Mesendoderm (in vitro differentiated cells): ENCODE measurements around the gene NUMBL.

Experiments
- DNase-seq: peaks from one replicate; pipeline ENCODE4 v3.0.0; 2013
- H2AK5ac ChIP-seq: 2 replicates; pipeline ENCODE4 v1.6.1; 2013; ENCODE audit warnings: low read length, inconsistent platforms
- H2BK120ac ChIP-seq: 2 replicates; pipeline ENCODE4 v1.6.1; 2013; ENCODE audit warnings: low read depth, mild to moderate bottlenecking, low read length, moderate library complexity, mixed read lengths
- H2BK15ac ChIP-seq: replicated peaks from 2 replicates; pipeline ENCODE4 v1.6.1; 2013; ENCODE audit warnings: low read depth, mild to moderate bottlenecking, moderate library complexity
- H2BK5ac ChIP-seq: 2 replicates; pipeline ENCODE4 v1.6.1; 2013; ENCODE audit warnings: low read length, inconsistent platforms
- H3K18ac ChIP-seq: 2 replicates; pipeline ENCODE4 v1.6.1; 2013; ENCODE audit warnings: mild to moderate bottlenecking, low read length, mixed read lengths
- H3K23ac ChIP-seq: one replicate; pipeline ENCODE4 v1.6.1; 2013; ENCODE audit warnings: low read length
- H3K27ac ChIP-seq: 2 replicates; pipeline ENCODE4 v1.5.1; 2013; ENCODE audit warnings: low read depth, mild to moderate bottlenecking, inconsistent platforms, low read length, moderate library complexity
- H3K27me3 ChIP-seq: 2 replicates; pipeline ENCODE4 v1.6.1; 2013; ENCODE audit warnings: low read length, control low read depth, mild to moderate bottlenecking, inconsistent platforms; ENCODE audit not compliant: insufficient read depth, poor library complexity
- H3K36me3 ChIP-seq: 2 replicates; pipeline ENCODE4 v1.6.1; 2013; ENCODE audit warnings: low read length, inconsistent platforms; ENCODE audit not compliant: control insufficient read depth, insufficient read depth
- H3K4ac ChIP-seq: one replicate; pipeline ENCODE4 v1.6.1; 2013; ENCODE audit warnings: low read depth, mild to moderate bottlenecking, low read length, moderate library complexity
- H3K4me1 ChIP-seq: 2 replicates; pipeline ENCODE4 v1.6.1; 2013; ENCODE audit warnings: low read depth, low read length, inconsistent platforms; ENCODE audit not compliant: control insufficient read depth
- H3K4me2 ChIP-seq: 2 replicates; pipeline ENCODE4 v1.6.1; 2013; ENCODE audit warnings: low read length
- H3K4me3 ChIP-seq: 2 replicates; pipeline ENCODE4 v1.5.1; 2013; ENCODE audit warnings: mild to moderate bottlenecking, low read length
- H3K56ac ChIP-seq: one replicate; pipeline ENCODE4 v1.6.1; 2013; ENCODE audit warnings: low read length
- H3K79me1 ChIP-seq: 2 replicates; pipeline ENCODE4 v1.6.1; 2013; ENCODE audit warnings: low read length, inconsistent platforms
- H3K79me2 ChIP-seq: 2 replicates; pipeline ENCODE4 v1.6.1; 2013; ENCODE audit warnings: mild to moderate bottlenecking, low read length; ENCODE audit not compliant: control insufficient read depth, insufficient read depth
- H3K9ac ChIP-seq: 2 replicates; pipeline ENCODE4 v1.6.1; 2013; ENCODE audit warnings: low read length, inconsistent platforms
- H4K5ac ChIP-seq: one replicate; pipeline ENCODE4 v1.6.1; 2013; ENCODE audit warnings: low read length
- H4K8ac ChIP-seq: one replicate; pipeline ENCODE4 v1.6.1; 2013; ENCODE audit warnings: low read depth, mild to moderate bottlenecking, control low read depth, low read length, moderate library complexity
- WGBS: extraction: QIAGEN DNeasy Blood & Tissue Kit; methylation state at CpG from one replicate; pipeline ENCODE4 v1.1.7; 2013; ENCODE audit warnings: low lambda C conversion rate, missing lambda C conversion rate; ENCODE audit not compliant: insufficient coverage; ENCODE audit errors: extremely low coverage; 5-methylcytosine and 5-hydroxymethylcytosine counted together

Gene NUMBL

DNA sequence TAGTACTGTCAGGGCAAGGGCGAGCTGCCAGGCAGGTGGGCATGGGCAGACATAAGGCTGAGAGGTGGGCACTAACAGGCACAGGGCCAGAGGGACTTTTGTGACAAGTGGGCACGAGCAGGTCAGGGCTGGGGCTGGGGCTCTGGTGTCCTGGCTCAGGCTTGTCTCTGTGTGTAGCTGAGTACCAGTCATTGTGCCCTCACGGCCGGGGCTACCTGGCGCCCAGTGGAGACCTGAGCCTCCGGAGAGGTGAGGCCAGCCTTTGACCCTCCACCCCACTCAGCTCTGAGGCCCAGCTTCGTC is 67.7 kb downstream of the NUMBL start:
- Histone ChIP-seq H4K5ac (no peak overlapping the region), H3K36me3 (peaks cover 2% of the 10 kb centered on the region), H3K18ac (no peak overlapping the region), H3K79me1 (no peaks in the 10 kb centered on the region), H2BK15ac (no peak overlapping the region), H4K8ac (no peak overlapping the region), H3K23ac (peak overlapping the region; percentile 74), H3K4me1 (peaks cover 6% of the 10 kb centered on the region), H3K27ac (no peak overlapping the region), H3K79me2 (no peaks in the 10 kb centered on the region), H2AK5ac (no peak overlapping the region), H3K4me3 (no peak overlapping the region), H3K9ac (no peak overlapping the region), H3K4ac (no peak overlapping the region), H2BK5ac (no peak overlapping the region), H3K4me2 (no peak overlapping the region), H3K27me3 (no peaks in the 10 kb centered on the region), H3K56ac (peak overlapping the region; percentile 79), H2BK120ac (no peak overlapping the region)
- no CpG with 5 or more reads among the region's 7 CpGs for WGBS
- no peak for DNase-seq

DNA sequence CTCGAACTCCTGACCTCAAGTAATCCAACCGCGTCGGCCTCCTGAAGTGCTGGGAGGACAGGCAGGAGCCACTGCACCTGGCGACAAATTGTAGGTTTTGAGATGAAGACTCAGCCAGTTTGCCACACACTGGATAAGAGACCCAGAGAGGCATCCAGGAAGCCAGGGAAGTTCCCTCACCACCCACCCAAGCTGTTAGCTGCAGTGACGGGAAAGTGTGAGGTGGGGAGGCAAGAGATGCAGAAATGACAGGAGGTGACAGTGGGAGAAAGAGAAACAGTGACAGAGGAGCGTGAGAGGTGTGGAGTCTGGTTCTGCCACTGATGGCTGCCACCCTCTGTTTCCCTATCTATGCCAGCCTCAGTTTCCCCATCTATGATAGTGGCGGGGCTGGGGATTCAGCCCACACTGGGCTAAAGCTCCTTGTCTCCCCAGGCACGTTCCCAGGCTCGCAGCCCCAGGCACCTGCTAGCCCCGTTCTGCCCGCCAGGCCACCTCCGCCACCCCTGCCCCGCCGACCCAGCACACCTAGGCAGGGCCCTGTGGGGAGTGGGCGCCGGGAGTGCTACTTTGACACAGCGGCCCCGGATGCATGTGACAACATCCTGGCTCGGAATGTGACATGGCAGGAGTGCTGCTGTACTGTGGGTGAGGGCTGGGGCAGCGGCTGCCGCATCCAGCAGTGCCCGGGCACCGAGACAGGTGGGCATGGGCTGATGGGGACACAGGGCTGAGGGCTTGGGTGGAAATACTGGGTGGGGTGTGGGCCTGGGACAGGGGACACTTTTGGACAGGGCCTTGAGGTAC is 68.3 kb downstream of the NUMBL start:
- no peak overlapping the region for H2BK120ac ChIP-seq
- peaks cover 6% of the 10 kb centered on the region for H3K4me1 ChIP-seq
- H3K79me2 ChIP-seq, result no peaks in the 10 kb centered on the region
- H3K4me3 ChIP-seq, result no peak overlapping the region
- H3K27ac ChIP-seq, result no peak overlapping the region
- no peak overlapping the region for H3K23ac ChIP-seq
- H3K4ac ChIP-seq, result no peak overlapping the region
- no peaks in the 10 kb centered on the region for H3K79me1 ChIP-seq
- no peak overlapping the region for H3K4me2 ChIP-seq
- peak overlapping the region; percentile 79 for H3K56ac ChIP-seq
- no peak overlapping the region for H3K9ac ChIP-seq
- no peak overlapping the region for H3K18ac ChIP-seq
- DNase-seq, result no peak
- no peak overlapping the region for H4K5ac ChIP-seq
- no CpG with 5 or more reads among the region's 24 CpGs for WGBS
- no peak overlapping the region for H2BK15ac ChIP-seq
- no peak overlapping the region for H2AK5ac ChIP-seq
- peaks cover 2% of the 10 kb centered on the region for H3K36me3 ChIP-seq
- no peaks in the 10 kb centered on the region for H3K27me3 ChIP-seq
- H2BK5ac ChIP-seq, result no peak overlapping the region
- no peak overlapping the region for H4K8ac ChIP-seq

DNA sequence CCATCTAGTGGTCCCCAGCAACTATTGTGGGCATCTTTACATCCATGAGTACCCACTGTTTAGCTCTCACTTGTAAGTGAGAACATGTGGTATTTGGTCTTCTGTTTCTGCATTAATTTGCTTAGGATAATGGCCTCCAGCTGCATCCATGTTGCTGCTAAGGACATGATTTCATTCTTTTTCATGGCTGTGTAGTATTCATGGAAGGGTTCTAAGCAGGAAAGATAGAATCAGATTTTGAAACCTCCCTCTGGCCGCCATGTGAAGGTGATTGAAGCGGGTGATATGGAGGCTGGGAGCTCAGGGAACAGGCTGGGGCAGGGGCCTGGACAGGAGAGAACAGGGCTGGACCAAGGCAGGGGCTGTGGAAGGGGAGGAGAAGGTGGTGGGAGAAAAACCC is 69.2 kb downstream of the NUMBL start:
- no peak overlapping the region for H2AK5ac ChIP-seq
- H3K23ac ChIP-seq, result no peak overlapping the region
- H3K4me3 ChIP-seq, result no peak overlapping the region
- no peak overlapping the region for H2BK15ac ChIP-seq
- H4K5ac ChIP-seq, result no peak overlapping the region
- H2BK120ac ChIP-seq, result no peak overlapping the region
- no peak overlapping the region for H3K27ac ChIP-seq
- WGBS, result no CpG with 5 or more reads among the region's 2 CpGs
- H3K56ac ChIP-seq, result no peak overlapping the region
- peaks cover 2% of the 10 kb centered on the region for H3K36me3 ChIP-seq
- H3K9ac ChIP-seq, result no peak overlapping the region
- peaks cover 6% of the 10 kb centered on the region for H3K4me1 ChIP-seq
- no peaks in the 10 kb centered on the region for H3K79me2 ChIP-seq
- no peak overlapping the region for H4K8ac ChIP-seq
- no peaks in the 10 kb centered on the region for H3K79me1 ChIP-seq
- H3K4me2 ChIP-seq, result no peak overlapping the region
- no peaks in the 10 kb centered on the region for H3K27me3 ChIP-seq
- H3K4ac ChIP-seq, result no peak overlapping the region
- no peak overlapping the region for H3K18ac ChIP-seq
- no peak overlapping the region for H2BK5ac ChIP-seq
- DNase-seq, result no peak

DNA sequence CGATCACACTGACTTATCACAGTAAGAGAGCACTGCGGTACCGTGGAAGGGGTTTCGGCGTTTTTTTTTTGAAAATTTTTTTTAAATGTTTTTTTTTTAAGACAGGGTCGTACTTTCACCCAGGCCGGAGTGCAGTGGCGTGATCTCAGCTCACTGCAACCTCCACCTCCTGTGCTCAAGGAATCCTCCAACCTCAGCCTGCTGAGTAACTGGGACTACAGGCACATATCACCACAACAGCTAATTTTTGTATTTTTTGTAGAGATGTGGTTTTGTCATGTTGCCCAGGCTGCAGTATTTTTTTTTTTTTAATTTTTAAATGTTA is 70.3 kb downstream of the NUMBL start:
- DNase-seq, result no peak
- Histone ChIP-seq H4K5ac (no peak overlapping the region), H3K4me1 (peaks cover 6% of the 10 kb centered on the region), H4K8ac (no peak overlapping the region), H2BK120ac (no peak overlapping the region), H2AK5ac (no peak overlapping the region), H3K27ac (no peak overlapping the region), H3K18ac (no peak overlapping the region), H3K79me2 (no peaks in the 10 kb centered on the region), H3K9ac (no peak overlapping the region), H3K4ac (no peak overlapping the region), H3K23ac (no peak overlapping the region), H3K36me3 (peaks cover 2% of the 10 kb centered on the region), H3K4me3 (no peak overlapping the region), H3K56ac (no peak overlapping the region), H3K4me2 (no peak overlapping the region), H2BK5ac (no peak overlapping the region), H3K27me3 (no peaks in the 10 kb centered on the region), H3K79me1 (peaks cover 1% of the 10 kb centered on the region), H2BK15ac (no peak overlapping the region)
- WGBS, result no CpG with 5 or more reads among the region's 8 CpGs

DNA sequence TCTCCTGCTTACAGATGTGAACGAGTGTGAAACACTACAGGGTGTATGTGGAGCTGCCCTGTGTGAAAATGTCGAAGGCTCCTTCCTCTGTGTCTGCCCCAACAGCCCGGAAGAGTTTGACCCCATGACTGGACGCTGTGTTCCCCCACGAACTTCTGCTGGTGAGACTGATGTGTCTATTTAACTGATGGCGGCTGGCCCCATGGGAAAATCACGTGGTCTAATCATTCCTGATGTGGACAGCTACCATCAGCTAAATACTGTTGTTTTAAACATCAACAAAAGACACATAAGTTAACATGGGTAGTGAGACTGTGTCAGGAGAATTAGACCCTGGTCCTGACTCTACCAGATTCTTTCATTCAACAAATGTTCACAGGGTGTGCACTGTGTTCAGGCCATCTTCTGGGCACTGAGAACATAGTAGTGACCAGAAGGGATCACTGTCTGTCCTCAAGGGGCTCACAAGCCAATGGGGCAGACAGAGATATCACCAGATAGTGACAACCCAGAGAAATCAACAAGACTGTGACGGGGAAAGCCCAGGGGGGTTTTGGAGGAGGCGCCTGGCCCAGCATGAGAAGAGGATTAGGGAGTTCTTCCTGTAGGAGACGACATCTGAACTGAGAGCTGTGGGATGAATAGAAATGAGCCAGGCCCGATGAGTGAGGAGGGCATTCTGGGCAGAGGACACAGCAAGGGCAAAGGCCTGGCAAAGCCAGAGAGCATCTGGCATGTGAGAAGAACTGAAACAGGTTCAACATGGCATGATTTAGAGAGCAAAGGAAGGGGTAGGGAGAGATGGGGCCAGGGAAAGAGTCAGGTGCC is 70.9 kb downstream of the NUMBL start:
- Histone ChIP-seq H2BK15ac (no peak overlapping the region), H3K18ac (no peak overlapping the region), H3K79me1 (peaks cover 1% of the 10 kb centered on the region), H3K4me1 (peaks cover 6% of the 10 kb centered on the region), H3K27ac (no peak overlapping the region), H3K79me2 (no peaks in the 10 kb centered on the region), H3K27me3 (no peaks in the 10 kb centered on the region), H4K8ac (no peak overlapping the region), H3K56ac (no peak overlapping the region), H3K9ac (no peak overlapping the region), H3K4ac (no peak overlapping the region), H3K23ac (no peak overlapping the region), H3K4me3 (no peak overlapping the region), H2BK5ac (no peak overlapping the region), H3K36me3 (peaks cover 2% of the 10 kb centered on the region), H2AK5ac (no peak overlapping the region), H2BK120ac (no peak overlapping the region), H3K4me2 (no peak overlapping the region), H4K5ac (no peak overlapping the region)
- WGBS, result no CpG with 5 or more reads among the region's 11 CpGs
- no peak for DNase-seq
